HG03571 (cell line): ENCODE results near the gene APBB1IP.
A peak's percentile ranks its signal among the peaks of the same experiment; 100 is the strongest.
"Not testable (repeated sequence)": the region's sequence is repeated elsewhere in the genome, so short reads cannot be mapped to it uniquely, and the experiment has no call there.

Source experiments
- ATAC-seq: cut with Tn5 transposase; IDR thresholded peaks from one replicate; pipeline ENCODE4 v1.9.1; 2021; ENCODE audit not compliant: unreplicated experiment

Gene APBB1IP

GRCh38 chr10:26474845-26475244, 36.7 kb downstream of the APBB1IP start:
- not testable (repeated sequence) for ATAC-seq

GRCh38 chr10:26475386-26475785, 37.2 kb downstream of the APBB1IP start:
- no peak for ATAC-seq

- no peak for ATAC-seq
Observed at GRCh38 chr10:26477501-26477900, 39.4 kb downstream of the APBB1IP start.

GRCh38 chr10:26478061-26478460, 39.9 kb downstream of the APBB1IP start:
- ATAC-seq = no peak

GRCh38 chr10:26479766-26480492, 41.8 kb downstream of the APBB1IP start:
- ATAC-seq = peak; percentile 51

GRCh38 chr10:26481315-26481692, 43.2 kb downstream of the APBB1IP start:
- ATAC-seq = no peak

GRCh38 chr10:26481914-26482550, 43.9 kb downstream of the APBB1IP start:
- peak; percentile 52 for ATAC-seq

- no peak for ATAC-seq
Observed at GRCh38 chr10:26483554-26483953, 45.4 kb downstream of the APBB1IP start.

GRCh38 chr10:26485150-26485941, 47.2 kb downstream of the APBB1IP start:
- no peak for ATAC-seq

GRCh38 chr10:26486304-26486703, 48.2 kb downstream of the APBB1IP start:
- ATAC-seq = no peak

GRCh38 chr10:26486990-26487850, 49.1 kb downstream of the APBB1IP start:
- peak; percentile 85 for ATAC-seq

GRCh38 chr10:26488344-26488743, 50.2 kb downstream of the APBB1IP start:
- no peak for ATAC-seq

- no peak for ATAC-seq
Observed at GRCh38 chr10:26489081-26489480, 50.9 kb downstream of the APBB1IP start.

- not testable (repeated sequence) for ATAC-seq
Observed at GRCh38 chr10:26490367-26490766, 52.2 kb downstream of the APBB1IP start.

GRCh38 chr10:26491276-26491675, 53.1 kb downstream of the APBB1IP start:
- ATAC-seq = no peak

- ATAC-seq = no peak
Observed at GRCh38 chr10:26491934-26492333, 53.8 kb downstream of the APBB1IP start.

GRCh38 chr10:26492725-26493124, 54.6 kb downstream of the APBB1IP start:
- ATAC-seq = not testable (repeated sequence)

- ATAC-seq = no peak
Observed at GRCh38 chr10:26494018-26494417, 55.9 kb downstream of the APBB1IP start.

- no peak for ATAC-seq
Observed at GRCh38 chr10:26499426-26499825, 61.3 kb downstream of the APBB1IP start.

GRCh38 chr10:26502986-26503385, 64.8 kb downstream of the APBB1IP start:
- no peak for ATAC-seq

GRCh38 chr10:26503911-26504310, 65.8 kb downstream of the APBB1IP start:
- no peak for ATAC-seq
